ENCODE data around the gene INHBB.

Gene INHBB

GRCh38 chr2:120396013-120396860 is 50.3 kb downstream of the INHBB start:
- H3K9ac ChIP-seq (ENCODE audit: low read length): no peak overlapping the region
- H3K14ac ChIP-seq (ENCODE audit: low read length in 2 of 2): no peak overlapping the region
- H4K8ac ChIP-seq (ENCODE audit: low read length): no peak overlapping the region
- no peak overlapping the region for H3K23ac ChIP-seq (ENCODE audit: low read length in 2 of 2)
- H2BK15ac ChIP-seq (ENCODE audit: low read depth, poor library complexity, severe bottlenecking): no peak overlapping the region
- H3K4me1 ChIP-seq (ENCODE audit: control insufficient read depth, insufficient read depth, low read depth, low read length): peaks cover 35% of the 10 kb centered on the region
- no peak overlapping the region for H2BK12ac ChIP-seq (ENCODE audit: low read length in 2 of 2)
- no peak overlapping the region for H3K4ac ChIP-seq (ENCODE audit: low read depth in 1 of 2, low read length in 2 of 2)
- 85% methylated on average over 31 of the region's 31 CpGs for WGBS
- no peaks in the 10 kb centered on the region for H3K36me3 ChIP-seq (ENCODE audit: control insufficient read depth in 1 of 2, insufficient read depth in 2 of 2, low read depth in 1 of 2, low read length in 2 of 2)
- H2BK5ac ChIP-seq (ENCODE audit: low read depth, low read length, poor library complexity, severe bottlenecking): no peak overlapping the region
- H3K4me2 ChIP-seq (ENCODE audit: low read length, poor library complexity, severe bottlenecking): no peak overlapping the region
- no peak overlapping the region for H2BK120ac ChIP-seq (ENCODE audit: low read depth, low read length)
- peaks cover 6% of the 10 kb centered on the region for H3K9me3 ChIP-seq (ENCODE audit: control insufficient read depth, low read length)
- no peak overlapping the region for H2AK5ac ChIP-seq (ENCODE audit: low read length, severe bottlenecking)
- H3K79me1 ChIP-seq (replicated peaks; ENCODE audit: low read length, poor library complexity, severe bottlenecking): no peaks in the 10 kb centered on the region
- H2AFZ ChIP-seq (ENCODE audit: low read depth, low read length): no peak overlapping the region
- H3K27me3 ChIP-seq (ENCODE audit: control insufficient read depth in 1 of 2, insufficient read depth in 1 of 2, low read length in 2 of 2): peaks cover 9 to 69% of the 10 kb centered on the region in 2 experiments
- H3K27ac ChIP-seq (ENCODE audit: low read length, poor library complexity, severe bottlenecking): no peak overlapping the region
- H4K91ac ChIP-seq (ENCODE audit: low read length): no peak overlapping the region
- H3K18ac ChIP-seq (ENCODE audit: low read depth in 1 of 2, low read length in 2 of 2): no peak overlapping the region
- no peak overlapping the region for H3K4me3 ChIP-seq (ENCODE audit: insufficient read depth in 1 of 2, low read depth in 1 of 2, low read length in 2 of 2)
- DNase-seq: no peak

DNA sequence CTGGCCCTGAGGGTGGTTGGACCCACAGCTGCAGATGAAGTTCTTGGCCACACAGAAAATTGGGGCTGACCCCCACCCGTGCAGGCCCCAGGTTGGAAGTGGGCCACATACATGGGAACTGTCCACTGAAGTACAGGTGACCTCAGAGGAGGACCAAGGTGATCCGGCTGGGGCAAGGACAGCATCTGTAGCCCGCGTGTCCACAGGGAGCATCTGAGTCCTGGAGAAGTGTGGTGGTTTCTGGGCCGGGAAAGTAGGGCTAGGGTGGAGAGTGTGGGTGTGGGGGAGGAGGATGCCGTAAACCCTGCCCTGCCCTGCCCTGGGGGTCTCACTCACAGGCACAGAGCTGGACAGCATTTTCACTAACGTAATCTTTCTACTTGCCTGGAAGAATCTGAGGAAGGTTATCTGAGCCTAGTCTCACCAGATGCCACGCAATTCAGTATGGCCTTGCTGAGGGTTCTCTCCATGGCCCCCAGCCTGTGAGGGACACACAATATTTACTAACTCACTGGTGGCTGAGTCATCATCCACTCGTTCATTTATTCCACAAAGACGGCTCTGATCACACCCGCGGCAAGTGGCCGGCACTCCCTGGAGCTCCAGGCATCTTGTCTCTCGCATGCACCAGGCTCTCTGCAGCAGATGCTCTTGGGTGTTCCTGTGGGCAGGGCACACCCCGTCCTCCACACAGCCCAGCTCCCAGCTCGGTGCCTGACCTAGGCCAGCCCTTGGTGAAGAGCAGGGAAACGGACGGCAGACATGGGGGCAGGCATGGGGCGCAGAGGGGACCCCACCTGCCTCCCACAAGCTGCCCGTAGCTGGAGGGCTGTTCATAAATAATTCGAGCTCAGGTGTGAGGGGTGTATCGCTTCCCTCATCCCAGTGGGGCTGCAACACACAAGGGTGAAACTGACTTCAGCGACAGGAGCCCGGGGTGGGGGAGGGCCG is 51.2 kb downstream of the INHBB start:
- no peaks in the 10 kb centered on the region for H3K79me1 ChIP-seq (replicated peaks; ENCODE audit: low read length, poor library complexity, severe bottlenecking)
- WGBS: 77% methylated on average over 25 of the region's 25 CpGs
- no peak overlapping the region for H3K23ac ChIP-seq (ENCODE audit: low read length in 2 of 2)
- no peak overlapping the region for H3K4ac ChIP-seq (ENCODE audit: low read depth in 1 of 2, low read length in 2 of 2)
- H2BK15ac ChIP-seq (ENCODE audit: low read depth, poor library complexity, severe bottlenecking): no peak overlapping the region
- H2AFZ ChIP-seq (ENCODE audit: low read depth, low read length): no peak overlapping the region
- DNase-seq: peak; percentile 26
- H3K27me3 ChIP-seq (ENCODE audit: control insufficient read depth in 1 of 2, insufficient read depth in 1 of 2, low read length in 2 of 2): peaks cover 9 to 77% of the 10 kb centered on the region in 2 experiments
- H2BK5ac ChIP-seq (ENCODE audit: low read depth, low read length, poor library complexity, severe bottlenecking): no peak overlapping the region
- H4K8ac ChIP-seq (ENCODE audit: low read length): no peak overlapping the region
- H3K18ac ChIP-seq (ENCODE audit: low read depth in 1 of 2, low read length in 2 of 2): no peak overlapping the region
- H2BK12ac ChIP-seq (ENCODE audit: low read length in 2 of 2): no peak overlapping the region
- no peak overlapping the region for H3K9ac ChIP-seq (ENCODE audit: low read length)
- H2AK5ac ChIP-seq (ENCODE audit: low read length, severe bottlenecking): no peak overlapping the region
- H3K4me2 ChIP-seq (ENCODE audit: low read length, poor library complexity, severe bottlenecking): no peak overlapping the region
- no peak overlapping the region for H4K91ac ChIP-seq (ENCODE audit: low read length)
- peaks cover 35% of the 10 kb centered on the region for H3K4me1 ChIP-seq (ENCODE audit: control insufficient read depth, insufficient read depth, low read depth, low read length)
- H3K14ac ChIP-seq (ENCODE audit: low read length in 2 of 2): no peak overlapping the region
- no peak overlapping the region for H2BK120ac ChIP-seq (ENCODE audit: low read depth, low read length)
- H3K36me3 ChIP-seq (ENCODE audit: control insufficient read depth in 1 of 2, insufficient read depth in 2 of 2, low read depth in 1 of 2, low read length in 2 of 2): no peaks in the 10 kb centered on the region
- peaks cover 6% of the 10 kb centered on the region for H3K9me3 ChIP-seq (ENCODE audit: control insufficient read depth, low read length)
- no peak overlapping the region for H3K27ac ChIP-seq (ENCODE audit: low read length, poor library complexity, severe bottlenecking)
- no peak overlapping the region for H3K4me3 ChIP-seq (ENCODE audit: insufficient read depth in 1 of 2, low read depth in 1 of 2, low read length in 2 of 2)

GRCh38 chr2:120398051-120398995 is 52.4 kb downstream of the INHBB start:
- no peaks in the 10 kb centered on the region for H3K79me1 ChIP-seq (replicated peaks; ENCODE audit: low read length, poor library complexity, severe bottlenecking)
- H3K9me3 ChIP-seq (ENCODE audit: control insufficient read depth, low read length): peaks cover under 1% of the 10 kb centered on the region
- H2BK15ac ChIP-seq (ENCODE audit: low read depth, poor library complexity, severe bottlenecking): no peak overlapping the region
- WGBS: 69% methylated on average over 17 of the region's 18 CpGs
- H3K4me2 ChIP-seq (ENCODE audit: low read length, poor library complexity, severe bottlenecking): no peak overlapping the region
- H2BK120ac ChIP-seq (ENCODE audit: low read depth, low read length): no peak overlapping the region
- H3K27ac ChIP-seq (ENCODE audit: low read length, poor library complexity, severe bottlenecking): peak overlapping the region; percentile 28
- peaks cover 37% of the 10 kb centered on the region for H3K4me1 ChIP-seq (ENCODE audit: control insufficient read depth, insufficient read depth, low read depth, low read length)
- peak overlapping the region in 1 of 2 experiments; percentile 68 for H3K14ac ChIP-seq (ENCODE audit: low read length in 2 of 2)
- H2AK5ac ChIP-seq (ENCODE audit: low read length, severe bottlenecking): no peak overlapping the region
- no peak overlapping the region for H3K23ac ChIP-seq (ENCODE audit: low read length in 2 of 2)
- no peak overlapping the region for H3K9ac ChIP-seq (ENCODE audit: low read length)
- H3K4ac ChIP-seq (ENCODE audit: low read depth in 1 of 2, low read length in 2 of 2): no peak overlapping the region
- H3K4me3 ChIP-seq (ENCODE audit: insufficient read depth in 1 of 2, low read depth in 1 of 2, low read length in 2 of 2): no peak overlapping the region
- H3K36me3 ChIP-seq (ENCODE audit: control insufficient read depth in 1 of 2, insufficient read depth in 2 of 2, low read depth in 1 of 2, low read length in 2 of 2): no peaks in the 10 kb centered on the region
- no peak overlapping the region for H2AFZ ChIP-seq (ENCODE audit: low read depth, low read length)
- no peak overlapping the region for H3K18ac ChIP-seq (ENCODE audit: low read depth in 1 of 2, low read length in 2 of 2)
- no peak overlapping the region for H4K8ac ChIP-seq (ENCODE audit: low read length)
- peak; percentile 23 for DNase-seq
- no peak overlapping the region for H4K91ac ChIP-seq (ENCODE audit: low read length)
- H3K27me3 ChIP-seq (ENCODE audit: control insufficient read depth in 1 of 2, insufficient read depth in 1 of 2, low read length in 2 of 2): peaks cover 9 to 85% of the 10 kb centered on the region in 2 experiments
- H2BK5ac ChIP-seq (ENCODE audit: low read depth, low read length, poor library complexity, severe bottlenecking): no peak overlapping the region
- H2BK12ac ChIP-seq (ENCODE audit: low read length in 2 of 2): no peak overlapping the region
